Measurements from ENCODE around the gene CLECL1.

- TF ChIP-seq EP300 (IDR thresholded peaks at IDR 0.05; ENCODE audit: borderline replicate concordance in 1 of 2, low read depth in 2 of 2, low read length in 2 of 2) (no peak), POLR2A (IDR thresholded peaks at IDR 0.05; ENCODE audit: control extremely low read depth in 1 of 2, low read depth in 2 of 2, low read length in 2 of 2) (no peak), CTCF (IDR thresholded peaks at IDR 0.05; ENCODE audit: control extremely low read depth in 1 of 3, insufficient read depth in 1 of 3, low read depth in 1 of 3, low read length in 3 of 3) (no peak), MAX (IDR thresholded peaks at IDR 0.05) (no peak), GABPA (IDR thresholded peaks at IDR 0.05; ENCODE audit: borderline replicate concordance, insufficient read depth, low read length) (no peak), SUZ12 (IDR thresholded peaks at IDR 0.05; ENCODE audit: low read length) (no peak), KDM1A (IDR thresholded peaks at IDR 0.05; ENCODE audit: borderline replicate concordance, low read length) (no peak)
These were observed 47.0 kb downstream of the CLECL1 start for GRCh38 chr12:9685915-9686314.
